Cerebellar nuclear complex (tissue), 1 donor: ENCODE data around the gene THEM4.

Experiments
- DNase-seq, 2 experiments: peaks; one replicate each; lab custom pipeline; 2025; lab: John Stamatoyannopoulos, UW

THEM4 gene

GRCh38 chr1:151909167-151910149 lies at the start of gene THEM4:
TSS of gene THEM4 (minus strand) at chr1:151909511. CDS start at chr1:151909458, 53 bp downstream.
- DNase-seq, result peak; percentile 15 to 76

- DNase-seq, result no peak
These were observed 49.6 kb upstream of the THEM4 start for GRCh38 chr1:151958959-151959358.

- DNase-seq, result no peak
These were observed 47.7 kb upstream of the THEM4 start for GRCh38 chr1:151956957-151957497.

DNA sequence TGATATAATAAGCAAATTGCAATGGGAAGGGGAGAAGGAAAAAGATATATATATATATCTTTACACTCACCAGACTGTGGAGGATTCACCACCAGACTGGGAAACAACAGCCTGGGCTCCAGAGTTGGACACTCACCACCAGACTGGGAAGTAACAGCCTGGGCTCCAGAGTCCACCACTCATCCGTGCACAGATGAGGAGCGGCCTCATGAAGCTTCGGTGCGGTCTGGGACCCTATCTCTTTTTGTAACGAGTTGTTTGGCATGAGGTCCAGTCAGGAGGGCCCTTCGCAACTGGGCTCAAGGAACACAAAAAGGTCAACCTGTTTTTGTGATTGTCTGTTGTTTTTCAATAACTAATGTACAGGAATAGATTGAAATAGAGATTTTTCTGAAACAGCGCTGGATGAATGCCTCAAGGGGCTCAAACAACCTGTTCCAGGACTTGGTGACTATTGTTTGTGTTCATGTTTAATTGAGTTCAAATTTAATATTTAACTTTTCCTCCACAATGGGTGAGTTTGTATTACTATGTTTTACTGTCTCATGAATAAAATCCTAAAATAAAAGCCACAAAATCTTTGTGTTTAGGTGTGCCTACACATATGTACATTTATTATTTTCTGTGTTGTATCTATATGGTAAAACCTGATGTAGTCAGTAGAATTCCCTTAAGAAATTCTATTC lies 44.2 kb upstream of the THEM4 start:
- no peak for DNase-seq

GRCh38 chr1:151952811-151953210 lies 43.5 kb upstream of the THEM4 start:
- no peak for DNase-seq

- no peak for DNase-seq
These were observed 40.3 kb upstream of the THEM4 start for GRCh38 chr1:151949371-151950193.

GRCh38 chr1:151948506-151948905 lies 39.2 kb upstream of the THEM4 start:
- no peak for DNase-seq

DNA sequence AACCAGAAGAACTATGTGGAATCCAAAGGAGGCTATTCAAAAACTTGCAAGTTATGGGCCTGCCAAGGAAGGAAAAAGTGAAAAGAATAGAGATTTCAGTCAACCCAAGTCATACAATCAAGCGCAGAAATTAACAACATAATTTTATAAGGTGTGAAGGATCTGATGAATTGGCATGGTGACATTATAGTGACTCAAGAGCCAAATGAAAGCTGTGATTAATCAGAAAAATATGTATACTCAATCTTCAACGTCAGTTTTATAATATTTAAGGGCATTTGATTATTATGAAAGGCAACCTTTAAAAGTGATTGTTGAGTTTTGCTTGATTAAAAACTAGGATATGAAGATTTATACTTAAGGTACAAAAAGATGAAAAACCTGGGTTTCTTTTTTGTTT lies 37.8 kb upstream of the THEM4 start:
- DNase-seq, result no peak

DNA sequence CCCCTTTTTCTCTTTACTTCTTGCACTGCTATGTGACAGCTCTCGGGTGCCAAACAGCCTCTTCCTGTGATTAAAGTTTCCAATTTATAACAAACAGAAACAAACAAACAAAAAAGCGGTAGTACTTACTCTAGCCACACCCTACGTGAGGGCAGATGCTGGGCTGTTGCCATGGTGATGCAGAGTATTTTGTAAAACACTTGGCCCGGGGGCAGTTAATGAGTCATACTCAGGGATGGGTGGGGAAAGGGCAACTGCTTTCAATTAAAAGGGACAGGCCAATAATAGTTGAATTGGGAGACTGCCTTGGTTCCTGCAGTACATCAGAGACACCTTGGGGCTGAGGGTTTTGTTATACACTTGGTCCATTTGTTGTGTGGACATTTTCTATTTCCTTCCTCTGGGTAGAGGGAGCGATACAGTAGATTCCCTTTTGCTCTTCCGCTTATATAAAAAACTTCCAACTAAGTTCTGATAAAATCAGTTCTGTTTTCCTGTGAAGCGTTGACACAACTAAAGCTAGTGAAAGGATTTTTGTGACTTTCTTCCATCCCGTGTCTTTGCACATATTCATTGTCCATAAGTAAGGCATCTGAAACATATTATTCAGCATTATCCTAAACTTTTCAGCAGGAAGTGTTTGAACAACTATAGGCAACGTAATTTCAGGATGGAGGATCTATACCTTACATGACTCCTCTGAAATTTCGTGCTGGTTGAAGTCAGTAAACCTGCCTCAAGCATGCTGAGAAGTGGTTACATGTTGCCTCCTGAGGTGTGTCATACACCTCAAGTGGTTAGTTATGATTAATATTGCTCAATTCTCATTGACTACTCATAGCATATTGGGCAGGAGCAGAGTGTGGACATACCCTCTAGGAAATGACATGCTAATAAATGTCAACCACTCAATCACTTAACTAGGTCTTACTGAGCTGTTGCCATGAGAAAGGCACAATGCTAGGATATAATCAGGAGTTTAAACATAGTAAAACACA lies 36.7 kb upstream of the THEM4 start:
- no peak for DNase-seq

- no peak for DNase-seq
These were observed 35.7 kb upstream of the THEM4 start for GRCh38 chr1:151944857-151945575.

- DNase-seq, result no peak
These were observed 35.0 kb upstream of the THEM4 start for GRCh38 chr1:151944126-151944856.

DNA sequence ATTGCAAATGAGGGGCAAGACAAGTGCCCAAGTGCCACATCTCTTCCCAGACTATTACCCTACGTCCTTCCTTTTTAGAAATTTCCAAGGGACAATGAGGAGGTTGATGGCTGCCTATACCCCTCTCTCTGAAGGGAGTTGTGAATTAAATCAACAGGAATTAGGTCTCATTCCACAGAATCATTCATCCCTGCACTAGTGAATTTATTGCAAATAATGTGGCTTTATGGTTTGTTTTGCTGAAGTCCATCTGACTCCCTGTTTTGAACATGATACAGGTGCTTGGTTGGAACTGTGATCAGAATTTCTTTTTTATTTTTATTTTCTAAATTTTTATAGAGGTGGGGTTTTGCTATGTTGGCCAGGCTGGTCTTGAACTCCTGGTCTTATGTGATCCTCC lies 34.3 kb upstream of the THEM4 start:
- DNase-seq, result no peak

DNA sequence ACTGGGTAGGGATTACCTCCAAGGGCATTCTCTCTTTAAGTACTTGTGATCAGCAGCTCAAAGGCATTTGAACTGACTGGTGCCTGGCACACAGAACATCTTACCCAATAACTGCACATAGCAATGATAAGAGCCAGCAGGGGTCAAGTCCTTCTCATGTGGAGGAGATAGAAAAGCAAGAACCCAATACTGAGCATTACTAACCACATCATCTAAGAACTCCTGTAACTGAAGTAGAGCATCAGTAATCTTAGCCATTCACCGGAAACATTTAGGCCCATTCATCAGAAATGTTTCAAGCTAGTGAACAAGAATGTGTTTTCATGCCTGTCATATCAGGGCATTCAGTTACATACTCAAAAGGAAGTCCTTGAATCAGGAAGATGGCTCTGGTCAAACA lies 33.6 kb upstream of the THEM4 start:
- DNase-seq, result no peak

- DNase-seq, result no peak
These were observed 31.2 kb upstream of the THEM4 start for GRCh38 chr1:151940541-151940940.

DNA sequence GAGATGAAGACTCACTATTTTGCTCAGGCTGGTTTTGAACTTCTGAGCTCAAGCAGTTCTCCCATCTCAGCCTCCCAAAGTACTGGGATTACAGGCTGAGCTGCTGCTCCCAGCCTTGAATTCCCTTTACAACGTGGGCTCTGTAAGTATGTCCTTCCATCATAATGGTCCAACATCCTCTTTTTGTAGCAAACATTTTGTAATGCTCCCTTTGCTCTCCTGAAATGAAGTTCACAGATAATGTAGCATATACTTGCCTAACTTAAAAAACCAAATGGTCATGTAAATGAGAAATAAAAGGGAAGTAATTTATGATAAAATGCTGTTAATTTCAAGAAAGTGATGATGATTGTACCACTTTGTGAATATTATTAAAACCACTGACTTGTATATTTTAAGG lies 30.5 kb upstream of the THEM4 start:
- DNase-seq, result no peak

DNA sequence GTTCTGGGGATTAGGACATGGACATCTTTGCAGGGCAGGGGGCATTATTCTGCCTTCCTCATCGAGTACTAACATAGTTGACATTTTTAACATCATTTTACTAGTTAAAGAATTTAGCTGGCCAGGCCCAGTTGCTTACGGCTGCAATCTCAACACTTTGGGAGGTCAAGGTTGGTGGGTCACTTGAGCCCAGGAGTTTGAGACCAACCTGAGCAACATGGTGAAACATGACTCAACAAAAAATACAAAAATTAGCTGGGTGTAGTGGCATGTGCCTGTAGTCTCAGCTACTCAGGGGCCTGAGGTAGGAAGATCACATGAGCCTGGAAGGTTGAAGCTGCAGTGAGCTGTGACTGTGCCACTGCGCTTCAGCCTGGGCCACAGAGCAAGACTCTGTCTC lies 29.8 kb upstream of the THEM4 start:
- DNase-seq, result no peak

DNA sequence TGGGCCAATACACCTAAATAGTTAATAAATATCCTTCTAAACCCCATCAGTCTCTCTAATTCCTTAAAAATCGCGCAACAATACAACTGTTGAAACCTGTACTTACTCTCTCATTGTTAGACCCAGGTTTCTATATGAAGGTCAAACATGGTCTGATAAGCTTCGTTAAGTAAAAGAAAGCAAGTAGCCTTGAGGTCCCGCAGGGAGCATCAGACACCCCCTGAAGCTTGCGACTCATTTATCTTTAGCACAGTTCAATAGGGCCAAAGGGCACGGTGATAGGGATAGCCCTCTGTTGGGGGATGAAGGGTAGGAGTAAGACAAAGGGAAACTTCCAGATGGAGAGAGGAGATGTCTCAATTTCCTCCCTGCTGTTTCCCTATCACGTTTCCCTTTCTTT lies 27.3 kb upstream of the THEM4 start:
- no peak for DNase-seq

DNA sequence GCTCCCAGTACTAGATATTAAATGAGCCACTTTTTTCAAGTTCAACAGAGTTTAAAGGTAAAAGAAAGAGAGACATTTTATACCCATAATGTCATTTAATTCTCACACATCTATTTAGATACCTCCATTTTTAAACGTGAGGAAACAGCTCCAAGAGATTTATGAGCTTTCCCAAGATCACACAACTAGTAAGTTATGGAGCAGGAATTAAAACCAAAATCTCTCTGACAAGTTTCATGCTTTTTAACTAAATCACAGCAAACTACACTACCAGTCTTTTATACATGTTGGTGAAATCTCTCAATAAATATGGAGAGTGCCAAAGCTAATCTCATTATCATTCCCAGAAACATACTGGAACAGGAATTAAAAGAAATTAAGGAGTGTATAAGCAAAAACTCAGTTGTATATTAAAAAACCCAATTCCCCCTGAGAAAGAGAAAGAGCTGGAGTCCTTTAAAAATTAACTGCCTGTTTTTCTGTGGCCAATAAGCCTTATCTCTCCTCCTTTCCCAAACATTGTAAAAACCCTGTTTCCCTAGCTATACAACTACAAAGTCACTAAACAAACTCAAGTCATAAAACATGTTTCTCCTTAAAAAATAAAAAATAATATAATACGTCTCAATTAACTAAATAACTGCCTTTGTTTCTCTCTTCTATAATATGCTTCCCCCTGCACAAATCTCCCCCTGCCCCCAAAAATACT lies 26.7 kb upstream of the THEM4 start:
- DNase-seq, result no peak

GRCh38 chr1:151935154-151935553 lies 25.8 kb upstream of the THEM4 start:
- no peak for DNase-seq
